Spinal cord (tissue), 10 donors: ENCODE results near the gene LAP3. TPM values are rescaled to one million over a fixed set of nuclear protein-coding genes. Genes with fewer than 3 reads are reported as not detected.

ENCODE experiments used
- DNase-seq, 6 donors: peaks; one replicate each; pipeline versions ENCODE4 v3.0.0 to v3.0.0-alpha.2; 2013 to 2015; ENCODE audit warnings: low spot score in 6 of 6, low read depth in 4 of 6
- H3K27ac ChIP-seq: one replicate; pipeline ENCODE4 v1.5.1; 2013; ENCODE audit warnings: low read depth, low read length, control low read depth
- H3K27me3 ChIP-seq: one replicate; pipeline ENCODE4 v1.6.1; 2013; ENCODE audit warnings: low read length; ENCODE audit not compliant: control insufficient read depth, insufficient read depth
- H3K36me3 ChIP-seq: one replicate; pipeline ENCODE4 v1.6.1; 2013; ENCODE audit warnings: low read length; ENCODE audit not compliant: control insufficient read depth, insufficient read depth
- H3K4me1 ChIP-seq: one replicate; pipeline ENCODE4 v1.6.1; 2013; ENCODE audit warnings: low read length; ENCODE audit not compliant: control insufficient read depth, insufficient read depth
- H3K4me3 ChIP-seq: one replicate; pipeline ENCODE4 v1.5.1; 2013; ENCODE audit warnings: low read depth, low read length, control low read depth
- H3K9me3 ChIP-seq: one replicate; pipeline ENCODE4 v1.6.1; 2013; ENCODE audit warnings: low read length; ENCODE audit not compliant: control insufficient read depth, insufficient read depth
- WGBS: methylation state at CpG from one replicate; pipeline ENCODE4 v1.1.5; 2013; ENCODE audit warnings: missing lambda C conversion rate; ENCODE audit not compliant: insufficient coverage; 5-methylcytosine and 5-hydroxymethylcytosine counted together
- polyA plus RNA-seq, 2 donors: library from polyadenylated mRNA; unstranded; fragments of 120-200 nt; gene quantifications; one replicate each; pipeline ENCODE4 v1.2.1, GENCODE V29; 2013; ENCODE audit not compliant: insufficient read length in 2 of 2
- total RNA-seq, 2 donors: library from RNA; depleted of rRNA in 1 of 2; stranded (reverse); fragments of 120-200 nt in 1 of 2; fragments of >200 nt in 1 of 2; gene quantifications; one replicate each; pipeline versions ENCODE4 v1.2.3 to v1.2.4, GENCODE V29; 2013 to 2014
- donor health status: healthy.

The LAP3 gene
- total and polyA plus RNA-seq, 4 donors = 54.6 to 76.6 (median 66.6) TPM

DNA sequence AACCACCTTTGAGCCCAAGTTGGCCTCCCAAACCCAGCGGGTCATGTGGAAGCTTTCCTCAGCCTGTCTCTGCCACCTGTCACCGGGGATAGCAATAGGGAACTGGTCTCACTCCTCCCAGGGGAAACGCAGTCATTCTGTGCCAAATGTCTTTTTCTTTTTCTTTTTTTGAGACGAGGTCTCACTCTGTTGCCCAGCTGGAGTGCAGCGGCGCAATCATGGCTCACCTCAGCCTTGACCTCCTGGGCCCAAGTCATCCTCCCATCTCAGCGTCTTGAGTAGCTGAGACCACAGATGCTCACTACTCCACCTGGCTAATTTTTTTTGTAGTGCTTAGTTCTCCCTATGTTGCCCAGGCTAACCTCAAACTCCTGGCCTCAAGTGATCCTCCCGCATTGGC lies 77.7 kb downstream of the LAP3 start:
- Histone ChIP-seq H3K36me3 (peaks cover 6% of the 10 kb centered on the region), H3K9me3 (no peaks in the 10 kb centered on the region), H3K4me1 (no peaks in the 10 kb centered on the region), H3K27ac (no peak overlapping the region), H3K27me3 (no peaks in the 10 kb centered on the region), H3K4me3 (no peak overlapping the region)
- DNase-seq = no peak
- 75% methylated on average over 8 of the region's 8 CpGs for WGBS

GRCh38 chr4:17657090-17657489 lies 80.1 kb downstream of the LAP3 start:
- peak in 1 of 6 donors; percentile 34 for DNase-seq
- no peaks in the 10 kb centered on the region for H3K27me3 ChIP-seq
- WGBS = 33% methylated on average over 1 of the region's 1 CpG
- H3K9me3 ChIP-seq = no peaks in the 10 kb centered on the region
- H3K36me3 ChIP-seq = peaks cover 6% of the 10 kb centered on the region
- no peak overlapping the region for H3K27ac ChIP-seq
- H3K4me1 ChIP-seq = no peaks in the 10 kb centered on the region
- H3K4me3 ChIP-seq = no peak overlapping the region

Other genes with a start within 250 kb of the LAP3 start
- 10 to 100 TPM; 13.6 to 52.7 TPM for gene QDPR, start 65.1 kb upstream of the LAP3 start, total RNA-seq
- 100 to 1,000 TPM; 103 to 115 TPM for gene QDPR, start 65.1 kb upstream of the LAP3 start, polyA plus RNA-seq
- gene CLRN2, start 62.0 kb upstream of the LAP3 start, total RNA-seq = not detected
- under 1 TPM in 1 of 2 donors, not detected in 1; 0.20 TPM for gene CLRN2, start 62.0 kb upstream of the LAP3 start, polyA plus RNA-seq
- gene MED28, start 37.4 kb downstream of the LAP3 start, total RNA-seq = 10 to 100 TPM; 21.1 to 26.4 TPM
- 10 to 100 TPM; 40.2 to 45.1 TPM for gene MED28, start 37.4 kb downstream of the LAP3 start, polyA plus RNA-seq
- gene FAM184B, start 204.4 kb downstream of the LAP3 start, total RNA-seq = 1 to 10 TPM; 2.3 to 6.8 TPM
- gene FAM184B, start 204.4 kb downstream of the LAP3 start, polyA plus RNA-seq = 10 to 100 TPM; 11.7 to 12.3 TPM
- gene DCAF16, start 233.6 kb downstream of the LAP3 start, total RNA-seq = 10 to 100 TPM; 33.2 to 49.6 TPM
- 10 to 100 TPM; 38.3 to 46.8 TPM for gene DCAF16, start 233.6 kb downstream of the LAP3 start, polyA plus RNA-seq
- 10 to 100 TPM; 20.3 to 22.2 TPM for gene NCAPG, start 233.8 kb downstream of the LAP3 start, total RNA-seq
- 10 to 100 TPM; 15.4 to 18.1 TPM for gene NCAPG, start 233.8 kb downstream of the LAP3 start, polyA plus RNA-seq